HG03442 (cell line): ENCODE measurements around the gene OXT.

Experiments
- ATAC-seq: cut with Tn5 transposase; IDR thresholded peaks from one replicate; pipeline ENCODE4 v1.9.1; 2021; ENCODE audit warnings: mild to moderate bottlenecking, moderate library complexity; ENCODE audit not compliant: unreplicated experiment

The OXT gene

GRCh38 chr20:3084283-3084985 is 13.0 kb downstream of the OXT start, which contains the start of gene AVP:
AVP (minus strand) TSS chr20:3084724; CDS start chr20:3084674, 50 bp downstream.
- ATAC-seq = no peak

GRCh38 chr20:3084986-3085360 is 13.6 kb downstream of the OXT start:
- ATAC-seq = no peak

- no peak for ATAC-seq
These were observed 14.2 kb downstream of the OXT start for GRCh38 chr20:3085571-3086072.

GRCh38 chr20:3088031-3088430 is 16.6 kb downstream of the OXT start:
- no peak for ATAC-seq

- no peak for ATAC-seq
These were observed 19.1 kb downstream of the OXT start for GRCh38 chr20:3090565-3090964.

- ATAC-seq = no peak
These were observed 21.4 kb downstream of the OXT start for GRCh38 chr20:3092611-3093379.

GRCh38 chr20:3093861-3094361 is 22.5 kb downstream of the OXT start:
- no peak for ATAC-seq

GRCh38 chr20:3094848-3095629 is 23.6 kb downstream of the OXT start:
- ATAC-seq = no peak

GRCh38 chr20:3100480-3100879 is 29.1 kb downstream of the OXT start:
- no peak for ATAC-seq

- ATAC-seq = no peak
These were observed 29.8 kb downstream of the OXT start for GRCh38 chr20:3101251-3101650.

GRCh38 chr20:3101737-3102574 is 30.5 kb downstream of the OXT start:
- ATAC-seq = no peak

- ATAC-seq = no peak
These were observed 31.4 kb downstream of the OXT start for GRCh38 chr20:3102575-3103368.

- no peak for ATAC-seq
These were observed 32.1 kb downstream of the OXT start for GRCh38 chr20:3103369-3104032.

GRCh38 chr20:3105256-3106137 is 34.1 kb downstream of the OXT start:
- ATAC-seq = no peak

- ATAC-seq = no peak
These were observed 34.8 kb downstream of the OXT start for GRCh38 chr20:3106185-3106584.

- no peak for ATAC-seq
These were observed 35.4 kb downstream of the OXT start for GRCh38 chr20:3106658-3107463.

GRCh38 chr20:3107464-3108025 is 36.1 kb downstream of the OXT start:
- no peak for ATAC-seq
